Measurements from ENCODE around the gene GLRX5. TPM values are rescaled to one million over a fixed set of nuclear protein-coding genes. Genes with fewer than 3 reads are reported as not detected.

Gene GLRX5
- polyA plus RNA-seq, 2 of the 4 experiments (the other 2 are of a cell fraction): 51.2 to 73.2 TPM

DNA sequence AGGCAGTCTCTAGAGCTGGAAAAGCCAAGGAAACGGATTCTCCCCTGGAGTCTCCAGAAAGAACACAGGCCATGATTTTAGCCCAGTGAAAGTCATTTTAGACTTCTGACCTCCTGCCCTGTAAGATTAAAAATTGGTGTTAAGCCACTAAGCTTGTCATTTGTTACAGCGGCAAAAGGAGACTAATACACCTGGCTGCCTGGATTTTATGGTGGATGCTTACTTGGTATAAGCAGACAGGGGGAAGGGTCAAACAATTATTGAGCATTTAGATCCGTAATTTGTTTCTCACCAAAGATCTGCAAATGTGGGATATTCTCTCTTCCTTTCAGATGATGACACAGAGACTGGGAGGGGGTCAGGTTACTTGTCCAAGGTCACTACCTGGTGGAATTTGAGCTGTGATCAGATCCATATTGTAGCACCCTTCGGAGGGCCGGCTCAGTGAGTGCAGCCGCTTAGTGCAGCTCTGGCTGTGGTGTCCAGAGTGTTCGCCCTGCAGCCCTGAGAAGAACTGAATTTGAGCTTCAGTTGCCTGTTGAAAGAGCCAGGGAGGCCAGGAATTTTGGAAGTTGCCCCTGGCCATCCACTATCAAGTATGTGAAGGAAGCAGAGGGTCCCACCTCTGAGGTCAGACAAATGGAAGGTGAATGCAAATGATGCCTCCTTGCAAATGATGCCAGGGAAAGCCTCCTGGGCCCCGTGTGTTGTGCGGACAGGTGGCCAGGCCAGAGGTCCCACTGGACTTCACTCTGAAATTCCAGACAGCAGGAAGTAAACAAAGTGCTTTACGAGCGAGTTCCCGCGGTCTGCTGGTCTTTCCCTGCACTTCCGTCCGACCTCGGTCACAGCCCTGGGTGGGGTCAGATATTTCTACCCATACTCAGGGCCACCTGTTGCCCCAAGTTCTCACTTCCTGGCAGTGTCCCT is 15.1 kb downstream of the GLRX5 start:
- 85% methylated on average over 16 of the region's 16 CpGs for WGBS (ENCODE audit: missing lambda C conversion rate)
- DNase-seq (ENCODE audit: low read depth in 1 of 2, low spot score in 1 of 2) (no peak), ATAC-seq (no peak), FAIRE-seq (no peak)
- ChIA-PET CTCF (interaction anchor here (0.8 to 6.7 kb wide), 3 partner anchors 11 to 448 kb away, joined by 3 to 47 read pairs (median 4); no protein-coding TSS in a partner anchor), POLR2A (no interaction called here)
- Histone ChIP-seq H3K27ac (no peak overlapping the region), H3K4me1 (peaks cover 16% of the 10 kb centered on the region; the same call in 2 of the 3 replicates), H3K4me3 (no peak overlapping the region), H3K9me3 (0 out of 3 replicates have a peak, but pooled peaks cover 2% of the 10 kb centered on the region), H3K4me2 (no peak overlapping the region)
- no peak for TF ChIP-seq JUNB (IDR thresholded peaks at IDR 0.05)
- no peak for TF ChIP-seq NR3C1 (IDR thresholded peaks at IDR 0.05)
- no peak for TF ChIP-seq ZSCAN20 (CRISPR knock-in tag; IDR thresholded peaks at IDR 0.05)
- TF ChIP-seq, protein P1, sequence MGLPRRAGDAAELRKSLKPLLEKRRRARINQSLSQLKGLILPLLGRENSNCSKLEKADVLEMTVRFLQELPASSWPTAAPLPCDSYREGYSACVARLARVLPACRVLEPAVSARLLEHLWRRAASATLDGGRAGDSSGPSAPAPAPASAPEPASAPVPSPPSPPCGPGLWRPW (IDR thresholded peaks at IDR 0.05): no peak
- no peak for TF ChIP-seq FOXS1 (CRISPR knock-in tag; IDR thresholded peaks at IDR 0.05)
- no peak for TF ChIP-seq NPAS2 (CRISPR knock-in tag; IDR thresholded peaks at IDR 0.05; ENCODE audit: borderline replicate concordance)
- no peak for TF ChIP-seq KDM5A (IDR thresholded peaks at IDR 0.05)
- no peak for TF ChIP-seq FOSL2 (IDR thresholded peaks at IDR 0.05)
- TF ChIP-seq FOSL2 (CRISPR knock-in tag; IDR thresholded peaks at IDR 0.05): no peak
- TF ChIP-seq HDAC2 (IDR thresholded peaks at IDR 0.05): no peak

DNA sequence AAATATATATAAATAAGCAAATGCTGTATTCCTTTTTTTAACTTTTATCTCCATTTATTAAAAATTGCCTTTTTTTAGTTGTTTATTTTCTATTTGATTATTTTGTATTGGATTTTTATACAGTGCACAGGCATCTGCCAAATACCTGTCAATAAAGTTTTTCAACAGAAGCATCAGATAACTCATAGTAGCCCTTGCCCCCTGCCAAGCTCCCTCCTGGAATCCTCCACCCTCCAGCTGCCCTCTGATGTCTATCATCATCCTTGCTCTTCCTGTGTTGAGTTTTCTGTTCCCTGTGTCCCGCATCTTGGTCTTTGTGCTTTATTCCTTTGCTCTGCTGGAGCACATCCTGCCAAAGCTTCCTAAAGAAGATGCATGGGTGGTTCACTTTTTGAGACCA is 16.6 kb downstream of the GLRX5 start:
- TF ChIP-seq FOSB (CRISPR knock-in tag; IDR thresholded peaks at IDR 0.05) (no peak), HEYL (CRISPR knock-in tag; IDR thresholded peaks at IDR 0.05) (no peak)
- 100% methylated on average over 1 of the region's 1 CpG for WGBS (ENCODE audit: missing lambda C conversion rate)
- no peak overlapping the region for H3K4me3 ChIP-seq
- no peak for DNase-seq (ENCODE audit: low read depth in 1 of 2, low spot score in 1 of 2)
- no peak for FAIRE-seq
- ChIA-PET CTCF (interaction anchor here (1.0 to 6.7 kb wide), 3 partner anchors 10 to 443 kb away, joined by 3 to 47 read pairs (median 4); no protein-coding TSS in a partner anchor), POLR2A (no interaction called here)
- ATAC-seq: no peak
- no peaks in the 10 kb centered on the region for H3K9me3 ChIP-seq
- H3K27ac ChIP-seq: no peak overlapping the region
- peaks cover 9% of the 10 kb centered on the region; the same call in 1 of the 3 replicates for H3K4me1 ChIP-seq
- H3K4me2 ChIP-seq: no peak overlapping the region

DNA sequence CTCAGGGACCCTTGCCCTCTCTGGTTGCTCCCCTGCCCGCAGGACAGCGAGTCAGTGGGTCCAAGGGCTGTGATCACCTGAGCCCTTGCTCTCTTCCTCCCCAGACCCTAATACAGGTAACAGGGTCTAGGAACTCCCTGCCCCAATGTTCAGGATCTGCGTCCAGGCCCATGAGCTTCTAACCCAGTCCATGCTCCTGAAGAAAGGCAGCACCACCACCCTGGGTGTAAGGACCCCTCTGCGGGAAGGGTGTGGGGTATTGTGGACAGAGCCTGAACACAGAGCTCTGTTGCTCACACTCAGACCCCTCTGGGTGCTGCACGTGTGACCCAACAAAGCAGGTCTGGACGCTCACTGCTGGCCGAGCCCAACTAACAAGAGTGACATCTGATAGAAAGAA is 18.3 kb downstream of the GLRX5 start:
- DNase-seq (ENCODE audit: low read depth in 1 of 2, low spot score in 1 of 2) (no peak), ATAC-seq (no peak; a peak in 1 of 6 replicates), FAIRE-seq (no peak)
- ChIA-PET CTCF (interaction anchor here (6.7 kb wide), 1 partner anchor 8 kb away, joined by 47 read pairs; no protein-coding TSS in a partner anchor), POLR2A (no interaction called here)
- Histone ChIP-seq H3K4me2 (no peak overlapping the region), H3K4me1 (no peaks in the 10 kb centered on the region), H3K27ac (no peak overlapping the region), H3K9me3 (no peaks in the 10 kb centered on the region), H3K4me3 (no peak overlapping the region)
- WGBS (ENCODE audit: missing lambda C conversion rate): 65% methylated on average over 7 of the region's 7 CpGs
- TF ChIP-seq HOXB5 (CRISPR knock-in tag; IDR thresholded peaks at IDR 0.05) (no peak), PHF8 (IDR thresholded peaks at IDR 0.05; ENCODE audit: borderline replicate concordance, low read depth) (no peak), RAD21 (conservative IDR thresholded peaks at IDR 0.05 in 1 of 2, IDR thresholded peaks at IDR 0.05 in 1 of 2) (no peak), ZSCAN20 (CRISPR knock-in tag; IDR thresholded peaks at IDR 0.05) (no peak), SREBF2 (IDR thresholded peaks at IDR 0.05) (no peak), RCOR1 (IDR thresholded peaks at IDR 0.05; ENCODE audit: low read depth, low read length) (no peak), BHLHE40 (IDR thresholded peaks at IDR 0.05; ENCODE audit: low read depth, low read length) (no peak), RFX5 (IDR thresholded peaks at IDR 0.05) (no peak), TP53 (CRISPR knock-in tag; IDR thresholded peaks at IDR 0.05) (no peak)
- TF ChIP-seq, protein P2, sequence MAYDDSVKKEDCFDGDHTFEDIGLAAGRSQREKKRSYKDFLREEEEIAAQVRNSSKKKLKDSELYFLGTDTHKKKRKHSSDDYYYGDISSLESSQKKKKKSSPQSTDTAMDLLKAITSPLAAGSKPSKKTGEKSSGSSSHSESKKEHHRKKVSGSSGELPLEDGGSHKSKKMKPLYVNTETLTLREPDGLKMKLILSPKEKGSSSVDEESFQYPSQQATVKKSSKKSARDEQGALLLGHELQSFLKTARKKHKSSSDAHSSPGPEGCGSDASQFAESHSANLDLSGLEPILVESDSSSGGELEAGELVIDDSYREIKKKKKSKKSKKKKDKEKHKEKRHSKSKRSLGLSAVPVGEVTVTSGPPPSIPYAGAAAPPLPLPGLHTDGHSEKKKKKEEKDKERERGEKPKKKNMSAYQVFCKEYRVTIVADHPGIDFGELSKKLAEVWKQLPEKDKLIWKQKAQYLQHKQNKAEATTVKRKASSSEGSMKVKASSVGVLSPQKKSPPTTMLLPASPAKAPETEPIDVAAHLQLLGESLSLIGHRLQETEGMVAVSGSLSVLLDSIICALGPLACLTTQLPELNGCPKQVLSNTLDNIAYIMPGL (CRISPR knock-in tag; IDR thresholded peaks at IDR 0.05; ENCODE audit: borderline replicate concordance): no peak
- TF ChIP-seq, protein P3, sequence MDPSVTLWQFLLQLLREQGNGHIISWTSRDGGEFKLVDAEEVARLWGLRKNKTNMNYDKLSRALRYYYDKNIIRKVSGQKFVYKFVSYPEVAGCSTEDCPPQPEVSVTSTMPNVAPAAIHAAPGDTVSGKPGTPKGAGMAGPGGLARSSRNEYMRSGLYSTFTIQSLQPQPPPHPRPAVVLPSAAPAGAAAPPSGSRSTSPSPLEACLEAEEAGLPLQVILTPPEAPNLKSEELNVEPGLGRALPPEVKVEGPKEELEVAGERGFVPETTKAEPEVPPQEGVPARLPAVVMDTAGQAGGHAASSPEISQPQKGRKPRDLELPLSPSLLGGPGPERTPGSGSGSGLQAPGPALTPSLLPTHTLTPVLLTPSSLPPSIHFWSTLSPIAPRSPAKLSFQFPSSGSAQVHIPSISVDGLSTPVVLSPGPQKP (IDR thresholded peaks at IDR 0.05; ENCODE audit: low read depth, low read length): no peak
